GM10266 (cell line): ENCODE results near the gene RFX2.

Source experiments
- DNase-seq: peaks from one replicate; pipeline ENCODE4 v3.0.0; 2012; ENCODE audit errors: extremely low spot score
- TF ChIP-seq, protein P1 (sequence below): IDR thresholded peaks from 2 replicates; pipeline ENCODE4 v1.5.1; 2012; ENCODE audit warnings: mild to moderate bottlenecking, low read depth; ENCODE audit not compliant: control insufficient read depth, insufficient read depth; ENCODE audit errors: missing control alignments

RFX2 gene

DNA sequence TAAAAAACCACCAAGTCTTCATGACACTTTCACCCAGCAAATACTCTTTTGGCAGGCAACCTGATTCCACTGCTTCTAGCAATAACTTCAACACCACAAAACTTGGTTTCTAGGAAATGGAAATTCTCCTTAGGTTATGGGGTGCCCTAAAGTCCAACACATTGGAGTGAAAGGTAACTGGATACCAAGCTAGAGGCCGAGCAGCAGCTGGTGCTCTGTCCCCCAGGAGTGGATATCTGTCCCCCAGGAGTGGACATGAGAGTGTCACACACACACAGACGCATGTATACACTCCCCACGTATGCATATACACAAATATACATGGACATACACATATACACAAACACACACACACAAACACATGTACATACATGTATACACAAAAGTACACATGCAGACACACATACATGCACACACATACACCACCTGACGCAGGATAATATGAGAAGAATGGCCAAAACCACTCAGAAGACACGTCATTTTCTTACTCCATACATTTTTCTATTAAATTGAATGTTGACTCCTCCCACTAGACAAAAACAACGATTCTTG lies 50.8 kb downstream of the RFX2 start:
- DNase-seq = no peak
- TF ChIP-seq, protein P1, sequence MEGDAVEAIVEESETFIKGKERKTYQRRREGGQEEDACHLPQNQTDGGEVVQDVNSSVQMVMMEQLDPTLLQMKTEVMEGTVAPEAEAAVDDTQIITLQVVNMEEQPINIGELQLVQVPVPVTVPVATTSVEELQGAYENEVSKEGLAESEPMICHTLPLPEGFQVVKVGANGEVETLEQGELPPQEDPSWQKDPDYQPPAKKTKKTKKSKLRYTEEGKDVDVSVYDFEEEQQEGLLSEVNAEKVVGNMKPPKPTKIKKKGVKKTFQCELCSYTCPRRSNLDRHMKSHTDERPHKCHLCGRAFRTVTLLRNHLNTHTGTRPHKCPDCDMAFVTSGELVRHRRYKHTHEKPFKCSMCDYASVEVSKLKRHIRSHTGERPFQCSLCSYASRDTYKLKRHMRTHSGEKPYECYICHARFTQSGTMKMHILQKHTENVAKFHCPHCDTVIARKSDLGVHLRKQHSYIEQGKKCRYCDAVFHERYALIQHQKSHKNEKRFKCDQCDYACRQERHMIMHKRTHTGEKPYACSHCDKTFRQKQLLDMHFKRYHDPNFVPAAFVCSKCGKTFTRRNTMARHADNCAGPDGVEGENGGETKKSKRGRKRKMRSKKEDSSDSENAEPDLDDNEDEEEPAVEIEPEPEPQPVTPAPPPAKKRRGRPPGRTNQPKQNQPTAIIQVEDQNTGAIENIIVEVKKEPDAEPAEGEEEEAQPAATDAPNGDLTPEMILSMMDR = no peak

DNA sequence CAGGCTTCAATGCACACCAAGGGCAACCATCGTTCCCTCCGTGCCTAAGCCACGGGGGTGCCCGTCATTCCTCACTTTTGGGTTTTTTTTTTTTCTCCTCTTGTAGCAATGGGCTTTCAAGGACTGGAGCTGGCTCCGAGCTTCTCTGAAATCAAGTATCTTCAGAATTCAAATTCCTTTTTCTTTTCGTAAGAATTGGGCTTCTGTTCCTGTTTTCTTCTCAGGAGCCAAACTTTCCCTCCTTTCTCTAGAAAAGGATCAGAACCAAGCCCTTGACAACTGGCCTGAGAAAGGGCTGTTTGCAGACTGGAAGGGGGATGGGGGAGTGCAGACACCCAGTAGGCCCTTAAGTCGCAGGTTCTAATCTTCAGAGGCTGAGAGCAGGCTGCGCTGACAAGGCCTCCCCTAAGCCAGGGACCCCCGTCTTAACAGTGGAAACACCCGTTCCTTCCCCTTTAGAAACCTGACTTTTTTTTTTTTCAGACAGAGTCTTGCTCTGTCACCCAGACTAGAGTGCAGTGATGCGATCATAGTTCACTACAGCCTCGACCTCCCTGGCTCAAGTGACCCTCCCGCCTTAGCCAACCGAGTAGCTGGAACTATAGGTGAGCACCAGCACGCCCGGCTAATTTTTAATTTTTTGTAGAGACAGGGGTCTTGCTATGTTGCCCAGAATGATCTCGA lies 51.6 kb downstream of the RFX2 start:
- no peak for DNase-seq
- TF ChIP-seq, protein P1 = no peak

DNA sequence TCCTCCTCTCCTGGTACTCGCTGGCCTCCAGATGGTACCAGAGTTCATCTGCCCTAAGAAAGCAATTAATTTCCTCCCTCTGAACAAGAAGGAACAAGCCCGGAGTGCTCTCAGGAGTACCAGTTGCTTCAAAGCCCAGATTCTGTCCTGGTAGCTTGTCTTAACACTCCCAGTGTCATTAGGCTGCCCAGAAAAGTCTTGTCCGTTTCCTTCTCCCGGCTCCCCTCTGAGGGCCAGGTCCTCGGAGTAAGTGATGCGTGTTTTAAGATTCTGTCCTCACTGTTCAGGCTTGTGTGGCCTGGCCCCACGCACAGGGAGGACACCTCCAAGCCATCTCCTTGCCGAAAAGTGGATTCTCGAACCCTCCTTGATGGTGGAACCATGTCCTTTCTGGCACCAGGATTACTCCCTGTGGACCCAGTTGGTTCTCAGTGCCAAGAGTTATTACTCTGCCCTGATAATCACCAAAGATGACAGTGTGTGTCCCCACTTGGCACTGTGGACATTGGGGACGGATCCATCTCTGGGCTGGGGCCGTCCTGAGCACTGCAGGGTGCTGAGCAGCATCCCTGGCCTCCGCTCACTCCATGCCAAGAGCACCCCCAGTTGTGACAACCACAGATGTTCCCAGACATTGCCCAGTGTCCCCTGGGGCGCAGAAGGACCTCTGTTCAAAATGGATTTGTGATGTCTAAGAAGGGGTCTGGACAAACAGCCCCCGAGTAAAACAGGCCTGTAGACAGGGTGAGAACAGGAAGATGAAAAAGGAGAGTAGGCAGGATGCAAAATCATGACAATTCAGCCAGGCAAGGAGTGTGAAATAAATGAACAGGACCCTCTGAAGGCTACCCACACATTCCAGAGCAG lies 52.4 kb downstream of the RFX2 start:
- TF ChIP-seq, protein P1 = no peak
- DNase-seq = no peak

DNA sequence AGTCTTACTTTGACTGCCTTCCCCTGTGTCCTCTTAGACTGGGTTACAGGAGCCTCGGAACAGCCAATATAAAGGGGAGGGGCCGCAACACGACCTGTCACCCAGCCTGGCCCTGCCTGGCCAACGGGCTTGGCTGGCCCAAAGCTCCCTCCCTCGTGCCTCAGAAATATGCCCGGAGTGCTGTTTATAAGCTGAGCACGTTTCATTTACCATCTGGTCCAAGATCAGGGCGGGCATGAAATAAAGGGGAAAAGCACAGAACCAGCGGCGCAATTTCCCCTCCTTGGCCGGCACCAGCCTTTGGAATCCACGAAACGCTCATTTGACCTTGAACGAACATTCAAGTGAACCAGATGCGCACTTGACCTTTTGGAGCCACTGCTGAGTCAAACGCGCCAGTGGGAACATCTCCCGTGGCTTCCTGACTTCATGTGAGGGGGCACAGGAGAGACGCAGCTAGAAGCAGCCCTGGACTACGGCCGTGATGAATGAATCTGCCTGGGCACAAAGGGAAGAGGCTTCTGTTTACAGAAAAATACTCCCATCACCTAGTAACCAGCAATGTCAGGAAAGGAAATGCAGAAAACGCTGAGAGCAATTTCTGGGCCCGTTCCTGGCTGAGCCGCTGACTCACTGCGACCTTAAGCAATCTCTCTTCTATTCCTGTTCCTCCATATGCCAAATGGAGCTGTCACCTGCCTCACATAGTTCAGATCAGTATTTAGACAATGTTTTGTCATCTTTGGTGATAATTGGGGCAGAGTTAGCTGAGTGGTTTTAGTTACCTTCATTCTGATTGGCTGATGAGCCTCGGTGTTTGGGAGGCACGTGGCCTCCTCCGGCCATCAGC lies 53.3 kb downstream of the RFX2 start:
- DNase-seq = no peak
- TF ChIP-seq, protein P1 = no peak

DNA sequence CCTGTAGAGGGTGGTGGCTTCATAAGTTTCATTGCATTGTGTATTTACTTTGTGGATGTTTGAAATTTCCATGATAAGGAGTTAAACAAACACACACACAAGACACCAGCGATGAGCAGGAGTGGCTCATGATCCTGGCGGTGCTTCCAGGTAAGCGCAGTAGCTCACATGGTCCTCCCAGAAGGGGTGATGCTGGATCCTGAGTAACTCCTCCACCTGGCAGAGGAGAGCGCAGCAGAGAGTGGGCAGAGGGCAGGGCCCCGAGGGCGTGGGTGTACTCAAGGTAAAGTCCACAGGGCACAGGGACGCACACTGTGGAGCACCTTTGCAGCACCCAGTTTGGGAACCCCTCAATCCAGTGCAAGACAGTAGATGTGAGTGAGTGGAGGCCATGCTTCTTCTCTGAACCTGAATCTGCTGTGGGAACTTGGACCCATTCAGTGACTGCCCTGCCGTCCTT lies 54.0 kb downstream of the RFX2 start:
- DNase-seq = no peak
- TF ChIP-seq, protein P1 = no peak

DNA sequence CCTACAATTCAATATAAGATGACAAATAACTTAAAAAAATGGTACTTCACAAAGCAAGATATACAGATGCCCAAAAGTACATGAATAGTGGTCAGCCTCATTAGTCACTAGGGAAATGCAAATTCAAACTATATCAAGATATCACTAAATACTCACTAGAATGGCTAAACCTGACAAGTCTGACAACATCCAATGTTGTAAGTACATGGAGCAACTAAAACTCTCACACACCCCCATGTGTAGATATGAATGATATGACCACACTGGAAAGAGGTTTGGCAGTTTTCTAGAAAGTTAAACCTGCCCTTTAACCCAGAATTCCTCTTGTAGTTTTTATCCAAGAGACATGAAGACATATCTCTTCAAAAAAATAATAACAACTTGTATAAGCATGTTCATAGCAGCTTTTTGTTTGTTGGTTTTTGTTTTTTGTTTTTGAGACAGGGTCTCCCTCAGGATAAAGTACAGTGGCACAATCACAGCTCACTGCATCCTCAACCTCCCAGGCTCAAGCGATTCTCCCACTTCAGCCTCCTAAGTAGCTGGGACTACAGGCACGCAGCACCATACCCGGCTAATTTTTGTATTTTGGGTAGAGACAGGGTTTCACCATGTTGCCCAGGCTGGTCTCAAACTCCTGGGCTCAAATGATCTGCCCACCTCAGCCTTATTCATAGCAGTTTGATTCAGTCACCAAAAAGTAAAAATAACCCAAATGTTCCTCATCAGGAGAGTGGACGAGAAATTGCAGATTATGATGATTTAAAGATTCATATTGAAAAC lies 55.1 kb downstream of the RFX2 start:
- no peak for DNase-seq
- TF ChIP-seq, protein P1 = no peak
